Kidney (tissue), 14 donors: ENCODE results near the gene FHL1. TPM values are rescaled to one million over a fixed set of nuclear protein-coding genes. Genes with fewer than 3 reads are reported as not detected.

Experiments used
- DNase-seq, 5 donors: peaks; one replicate each; pipeline ENCODE4 v3.0.0-alpha.2; 2013 to 2020
- FAIRE-seq: peaks from 2 replicates; lab custom pipeline; 2012; peaks lifted over from hg19 to GRCh38; lab: Jason Lieb, UNC
- H3K27ac ChIP-seq, 2 donors: one replicate each; pipeline ENCODE4 v1.7.0; 2013; ENCODE audit warnings: low read depth in 2 of 2, low read length in 2 of 2, inconsistent platforms in 1 of 2
- H3K27me3 ChIP-seq: one replicate; pipeline ENCODE4 v1.7.1; 2013; ENCODE audit warnings: low read length, inconsistent platforms; ENCODE audit not compliant: control insufficient read depth, insufficient read depth
- H3K36me3 ChIP-seq, 3 donors: one replicate each; pipeline versions ENCODE4 v1.7.0 to v1.7.1; 2013; ENCODE audit warnings: low read length in 3 of 3, control low read depth in 1 of 3, inconsistent platforms in 1 of 3; ENCODE audit not compliant: insufficient read depth in 3 of 3, control insufficient read depth in 2 of 3
- H3K4me1 ChIP-seq, 3 donors: one replicate each; pipeline versions ENCODE4 v1.7.0 to v1.7.1; 2013; ENCODE audit warnings: low read length in 3 of 3, inconsistent platforms in 1 of 3, low read depth in 1 of 3; ENCODE audit not compliant: control insufficient read depth in 2 of 3, insufficient read depth in 2 of 3
- H3K4me3 ChIP-seq, 3 donors: one replicate each; pipeline versions ENCODE4 v1.7.0 to v1.8.1; 2013; ENCODE audit warnings: low read length in 3 of 3, control low read depth in 1 of 3, inconsistent platforms in 1 of 3
- H3K9ac ChIP-seq, 3 donors: one replicate each; pipeline versions ENCODE4 v1.7.0 to v1.7.1; 2013; ENCODE audit warnings: low read length in 3 of 3, control low read depth in 1 of 3, inconsistent platforms in 1 of 3
- H3K9me3 ChIP-seq, 3 donors: one replicate each; pipeline versions ENCODE4 v1.7.0 to v1.7.1; 2013; ENCODE audit warnings: low read length in 3 of 3, control low read depth in 1 of 3, inconsistent platforms in 1 of 3; ENCODE audit not compliant: control insufficient read depth in 2 of 3, insufficient read depth in 1 of 3
- CTCF ChIP-seq: IDR thresholded peaks from 3 replicates; pipeline ENCODE4 v1.5.1; 2012; ENCODE audit warnings: mild to moderate bottlenecking, moderate library complexity, borderline replicate concordance; ENCODE audit not compliant: insufficient read depth; ENCODE audit errors: extremely low read depth
- intact Hi-C: fragments of 100-400 bp; cut with DNase I; formaldehyde crosslinking; loops from one replicate; pipeline ENCODE4 v1.11.1; 2022
- polyA plus RNA-seq: library from polyadenylated mRNA; stranded (reverse); fragments of 350-450 nt; fragmentation: Illumina TruSeq; extraction: RNeasy Lipid Tissue Mini Kit (QIAGEN cat#74804); gene quantifications from one replicate; pipeline ENCODE4 v1.2.3, GENCODE V29; 2014; ENCODE audit warnings: low read depth, low replicate concordance; ENCODE audit not compliant: insufficient read depth
- total RNA-seq: library from RNA; stranded (reverse); fragmentation: NEBNext Ultra II Directional; extraction: Animal tissue kit (Norgen Biotek cat#: 25700); gene quantifications from one replicate; pipeline ENCODE4 v1.2.1, GENCODE V29; 2021
- donor health status: control.
- donor health status: control.
- donor health status: control.
- donor health status: control.
- donor health status: control.
- donor health status: DM: yes; HTN: yes; CAD: no.
- donor health status: Normal renal cell carcinoma (clear cell type).

Gene FHL1
- total and polyA plus RNA-seq, 2 donors from 2014 or later = 44.0 to 168 TPM

GRCh38 chrX:136221851-136222513, 74.6 kb downstream of the FHL1 start:
- no peak for TF ChIP-seq CTCF
- H3K4me3 ChIP-seq = no peak overlapping the region
- H3K27ac ChIP-seq = no peak overlapping the region
- H3K27me3 ChIP-seq = no peaks in the 10 kb centered on the region
- FAIRE-seq (no peak), DNase-seq (no peak)
- H3K9ac ChIP-seq = no peak overlapping the region
- H3K9me3 ChIP-seq = no peaks in the 10 kb centered on the region
- intact Hi-C loops = no loop called here
- peaks cover 0 to 8% (median 4%) of the 10 kb centered on the region in 3 donors for H3K36me3 ChIP-seq
- no peaks in the 10 kb centered on the region for H3K4me1 ChIP-seq

GRCh38 chrX:136227074-136227473, 79.7 kb downstream of the FHL1 start:
- DNase-seq (no peak), FAIRE-seq (no peak)
- peaks cover 0 to 2% (median 0%) of the 10 kb centered on the region in 3 donors for H3K36me3 ChIP-seq
- no peak overlapping the region for H3K4me3 ChIP-seq
- intact Hi-C loops = no loop called here
- H3K9me3 ChIP-seq = no peaks in the 10 kb centered on the region
- H3K9ac ChIP-seq = no peak overlapping the region
- no peak overlapping the region for H3K27ac ChIP-seq
- no peak for TF ChIP-seq CTCF
- no peaks in the 10 kb centered on the region for H3K4me1 ChIP-seq
- no peaks in the 10 kb centered on the region for H3K27me3 ChIP-seq

- no peak for DNase-seq
- H3K9me3 ChIP-seq = no peaks in the 10 kb centered on the region
- no peak for FAIRE-seq
- H3K4me1 ChIP-seq = no peaks in the 10 kb centered on the region
- H3K36me3 ChIP-seq = peaks cover 0 to 2% (median 0%) of the 10 kb centered on the region in 3 donors
- H3K9ac ChIP-seq = no peak overlapping the region
- no peaks in the 10 kb centered on the region for H3K27me3 ChIP-seq
- no peak for TF ChIP-seq CTCF
- no peak overlapping the region for H3K4me3 ChIP-seq
- no peak overlapping the region for H3K27ac ChIP-seq
- intact Hi-C loops = no loop called here
Measured at GRCh38 chrX:136227948-136228838, 80.9 kb downstream of the FHL1 start.
